Activated naive CD4-positive, alpha-beta T cell treated with anti-CD3 and anti-CD28 coated beads, Interleukin-2, amount 50 U/mL, for 72 hours (primary cell): ENCODE data around the gene MOCS2. TPM values are rescaled to one million over a fixed set of nuclear protein-coding genes. Genes with fewer than 3 reads are reported as not detected.
A peak's percentile ranks its signal among the peaks of the same experiment; 100 is the strongest.

Source experiments
- ATAC-seq, 2 donors: fragments of 150-1000 bp; cut with Tn5 transposase; 2 replicates each; pipeline ENCODE4 v1.10.0; 2021; ENCODE audit warnings: mild to moderate bottlenecking in 2 of 2, moderate library complexity in 2 of 2
- DNase-seq, 2 donors: peaks; one replicate each; pipeline ENCODE4 v3.0.0; 2021 to 2022; ENCODE audit warnings: low spot score in 2 of 2
- H3K27ac Mint-ChIP-seq, 2 donors: one replicate each; pipeline ENCODE4 v1.8.0; 2022; ENCODE audit warnings: mild to moderate bottlenecking in 2 of 2, mixed read lengths in 2 of 2
- H3K36me3 Mint-ChIP-seq, 2 donors: one replicate each; pipeline ENCODE4 v1.8.0; 2022; ENCODE audit warnings: mixed read lengths in 2 of 2
- H3K9me3 Mint-ChIP-seq, 2 donors: one replicate each; pipeline ENCODE4 v1.8.0; 2022; ENCODE audit warnings: mixed read lengths in 2 of 2
- total RNA-seq, 2 donors: library from RNA; stranded (reverse); gene quantifications; one replicate each; pipeline ENCODE4 v1.2.3, GENCODE V29; 2022

MOCS2 gene
- total RNA-seq, 2 donors from 2014 or later = 18.7 to 29.2 TPM

GRCh38 chr5:53071738-53072137, 37.8 kb downstream of the MOCS2 start:
- Mint-ChIP-seq H3K36me3 (peaks cover 7% of the 10 kb centered on the region in 2 donors), H3K27ac (no peak overlapping the region), H3K9me3 (no peaks in the 10 kb centered on the region)
- no peak for ATAC-seq
- DNase-seq = no peak

GRCh38 chr5:53071298-53071697, 38.3 kb downstream of the MOCS2 start:
- Mint-ChIP-seq H3K36me3 (peaks cover 7% of the 10 kb centered on the region in 2 donors), H3K9me3 (no peaks in the 10 kb centered on the region), H3K27ac (no peak overlapping the region)
- no peak for ATAC-seq
- no peak for DNase-seq

- Mint-ChIP-seq H3K27ac (peak overlapping the region; percentile 31 to 77), H3K9me3 (no peaks in the 10 kb centered on the region), H3K36me3 (peaks cover 7 to 15% of the 10 kb centered on the region in 2 donors)
- DNase-seq (peak; percentile 64 to 80), ATAC-seq (peak; percentile 99)
Measured at GRCh38 chr5:53069626-53070025, 39.9 kb downstream of the MOCS2 start.

GRCh38 chr5:53068291-53068836, 41.2 kb downstream of the MOCS2 start:
- Mint-ChIP-seq H3K27ac (no peak overlapping the region), H3K9me3 (no peaks in the 10 kb centered on the region), H3K36me3 (peaks cover 5 to 13% of the 10 kb centered on the region in 2 donors)
- DNase-seq (no peak), ATAC-seq (no peak)

- ATAC-seq = no peak
- H3K27ac Mint-ChIP-seq = no peak overlapping the region
Measured at GRCh38 chr5:53067641-53068040, 41.9 kb downstream of the MOCS2 start.

GRCh38 chr5:53066088-53066487, 43.5 kb downstream of the MOCS2 start:
- H3K9me3 Mint-ChIP-seq = no peaks in the 10 kb centered on the region
- no peak for ATAC-seq
- DNase-seq = no peak
- H3K27ac Mint-ChIP-seq = no peak overlapping the region
- H3K36me3 Mint-ChIP-seq = peaks cover 0 to 8% of the 10 kb centered on the region in 2 donors

More at GRCh38 chr5:53067641-53068040, 41.9 kb downstream of the MOCS2 start:
- Mint-ChIP-seq H3K9me3 (no peaks in the 10 kb centered on the region), H3K36me3 (peaks cover 0 to 8% of the 10 kb centered on the region in 2 donors)
- DNase-seq = no peak

- DNase-seq = no peak
- ATAC-seq = no peak
- no peak overlapping the region for H3K27ac Mint-ChIP-seq
- peaks cover 0 to 8% of the 10 kb centered on the region in 2 donors for H3K36me3 Mint-ChIP-seq
- H3K9me3 Mint-ChIP-seq = no peaks in the 10 kb centered on the region
Measured at GRCh38 chr5:53063791-53064190, 45.8 kb downstream of the MOCS2 start.

GRCh38 chr5:53063176-53063575, 46.4 kb downstream of the MOCS2 start:
- no peak overlapping the region for H3K27ac Mint-ChIP-seq
- DNase-seq (no peak), ATAC-seq (no peak)
- no peaks in the 10 kb centered on the region for H3K9me3 Mint-ChIP-seq
- peaks cover 0 to 13% of the 10 kb centered on the region in 2 donors for H3K36me3 Mint-ChIP-seq

- Mint-ChIP-seq H3K36me3 (peaks cover 0 to 7% of the 10 kb centered on the region in 2 donors), H3K9me3 (no peaks in the 10 kb centered on the region), H3K27ac (no peak overlapping the region)
- no peak for ATAC-seq
- DNase-seq = no peak
Measured at GRCh38 chr5:53059281-53059680, 50.3 kb downstream of the MOCS2 start.

GRCh38 chr5:53055365-53055764, 54.2 kb downstream of the MOCS2 start:
- peaks cover 0 to 10% of the 10 kb centered on the region in 2 donors for H3K36me3 Mint-ChIP-seq
- no peak for DNase-seq
- no peak overlapping the region for H3K27ac Mint-ChIP-seq
- no peaks in the 10 kb centered on the region for H3K9me3 Mint-ChIP-seq
- ATAC-seq = no peak

- ATAC-seq (no peak), DNase-seq (no peak)
- Mint-ChIP-seq H3K27ac (no peak overlapping the region), H3K9me3 (no peaks in the 10 kb centered on the region), H3K36me3 (peaks cover 0 to 11% of the 10 kb centered on the region in 2 donors)
Measured at GRCh38 chr5:53053364-53053763, 56.2 kb downstream of the MOCS2 start.

- DNase-seq (no peak), ATAC-seq (no peak)
- Mint-ChIP-seq H3K27ac (no peak overlapping the region), H3K36me3 (peaks cover 0 to 8% of the 10 kb centered on the region in 2 donors), H3K9me3 (no peaks in the 10 kb centered on the region)
Measured at GRCh38 chr5:53052499-53052898, 57.1 kb downstream of the MOCS2 start.

GRCh38 chr5:53048248-53048647, 61.3 kb downstream of the MOCS2 start:
- Mint-ChIP-seq H3K9me3 (no peaks in the 10 kb centered on the region), H3K36me3 (peaks cover 0 to 8% of the 10 kb centered on the region in 2 donors), H3K27ac (no peak overlapping the region)
- no peak for DNase-seq
- peak in 1 of 2 donors; percentile 71 for ATAC-seq

Other genes starting within 250 kb of the MOCS2 start
- gene ITGA2, start 120.4 kb downstream of the MOCS2 start, total RNA-seq = 1 to 10 TPM in 1 of 2 donors, under 1 TPM in 1; 0.77 to 3.1 TPM